CD14-positive monocyte (primary cell): Measurements from ENCODE around the gene B4GALT2. TPM values are rescaled to one million over a fixed set of nuclear protein-coding genes. Genes with fewer than 3 reads are reported as not detected.
A peak's percentile ranks its signal among the peaks of the same experiment; 100 is the strongest.

ENCODE experiments used
- DNase-seq, 3 donors: peaks; one replicate each; pipeline ENCODE4 v3.0.0-alpha.2; 2011 to 2022
- H2AFZ ChIP-seq: 2 replicates; pipeline ENCODE4 v1.6.0; 2012; ENCODE audit warnings: mild to moderate bottlenecking, low read depth, low read length, inconsistent platforms; ENCODE audit not compliant: insufficient read depth, poor library complexity, severe bottlenecking
- H3K27ac ChIP-seq, 2 donors: 1 replicate in 1 of 2; 2 replicates in 1 of 2; pipeline ENCODE4 v1.5.1; 2012 to 2013; ENCODE audit warnings: low read length in 2 of 2, control low read depth in 1 of 2, inconsistent platforms in 1 of 2, low read depth in 1 of 2, mild to moderate bottlenecking in 1 of 2
- H3K27me3 ChIP-seq, 2 donors: one replicate each; pipeline versions ENCODE4 v1.6.0 to v1.6.1; 2011 to 2013; ENCODE audit warnings: low read length in 2 of 2; ENCODE audit not compliant: control insufficient read depth in 2 of 2, insufficient read depth in 2 of 2
- H3K36me3 ChIP-seq, 2 donors: replicated peaks in 1 of 2; 1 replicate in 1 of 2; 2 replicates in 1 of 2; pipeline versions ENCODE4 v1.5.1 to v1.6.1; 2012 to 2013; ENCODE audit warnings: low read length in 2 of 2, control low read depth in 1 of 2, inconsistent platforms in 1 of 2, mild to moderate bottlenecking in 1 of 2; ENCODE audit not compliant: insufficient read depth in 2 of 2, control insufficient read depth in 1 of 2
- H3K4me1 ChIP-seq, 2 donors: 1 replicate in 1 of 2; 2 replicates in 1 of 2; pipeline versions ENCODE4 v1.5.1 to v1.6.1; 2012 to 2013; ENCODE audit warnings: low read length in 2 of 2, control low read depth in 1 of 2, inconsistent platforms in 1 of 2, mild to moderate bottlenecking in 1 of 2, moderate library complexity in 1 of 2; ENCODE audit not compliant: insufficient read depth in 2 of 2, control insufficient read depth in 1 of 2
- H3K4me2 ChIP-seq: replicated peaks from 2 replicates; pipeline ENCODE3; 2012; ENCODE audit warnings: low read length, moderate library complexity, mild to moderate bottlenecking; ENCODE audit not compliant: poor library complexity, severe bottlenecking; ENCODE audit errors: extremely low read depth
- H3K4me3 ChIP-seq, 3 experiments: fragments of 200-600 bp in 1 of 3; sonication (generic) in 1 of 3; replicated peaks in 1 of 3; 1 replicate in 2 of 3; 2 replicates in 1 of 3; pipeline ENCODE4 v1.5.1; 2011 to 2013; ENCODE audit warnings: low read length in 3 of 3, mild to moderate bottlenecking in 3 of 3, control low read depth in 2 of 3, low read depth in 2 of 3, inconsistent platforms in 1 of 3, moderate library complexity in 1 of 3
- H3K79me2 ChIP-seq: 2 replicates; pipeline ENCODE4 v1.6.0; 2012; ENCODE audit warnings: mild to moderate bottlenecking, control low read depth, inconsistent platforms, low read length, moderate library complexity; ENCODE audit not compliant: insufficient read depth
- H3K9ac ChIP-seq: 2 replicates; pipeline ENCODE4 v1.6.0; 2017; ENCODE audit warnings: low read length, mild to moderate bottlenecking; ENCODE audit not compliant: insufficient read depth, poor library complexity, severe bottlenecking
- H3K9me3 ChIP-seq, 2 donors: replicated peaks in 1 of 2; 1 replicate in 1 of 2; 2 replicates in 1 of 2; pipeline versions ENCODE4 v1.5.1 to v1.6.1; 2012 to 2013; ENCODE audit warnings: low read length in 2 of 2, control low read depth in 1 of 2; ENCODE audit not compliant: control insufficient read depth in 1 of 2, insufficient read depth in 1 of 2
- H4K20me1 ChIP-seq: 2 replicates; pipeline ENCODE4 v1.6.0; 2012; ENCODE audit warnings: mild to moderate bottlenecking, low read length, control low read depth, moderate library complexity; ENCODE audit not compliant: insufficient read depth
- H3K27ac Mint-ChIP-seq, 7 donors: one replicate each; pipeline ENCODE4 v1.8.0; 2020; ENCODE audit warnings: mild to moderate bottlenecking in 7 of 7, mixed read lengths in 7 of 7, moderate library complexity in 6 of 7, inconsistent platforms in 2 of 7
- H3K27me3 Mint-ChIP-seq, 3 donors: one replicate each; pipeline ENCODE4 v1.8.0; 2021 to 2022; ENCODE audit warnings: low read depth in 3 of 3, mild to moderate bottlenecking in 3 of 3, mixed read lengths in 3 of 3, moderate library complexity in 3 of 3, inconsistent platforms in 1 of 3
- H3K36me3 Mint-ChIP-seq, 2 donors: one replicate each; pipeline ENCODE4 v1.8.0; 2020; ENCODE audit warnings: mixed read lengths in 2 of 2, inconsistent platforms in 1 of 2, mild to moderate bottlenecking in 1 of 2
- H3K4me1 Mint-ChIP-seq: one replicate; pipeline ENCODE4 v1.8.0; 2020; ENCODE audit warnings: mild to moderate bottlenecking, mixed read lengths
- H3K4me3 Mint-ChIP-seq, 2 donors: one replicate each; pipeline ENCODE4 v1.8.0; 2020; ENCODE audit warnings: mild to moderate bottlenecking in 2 of 2, mixed read lengths in 2 of 2, moderate library complexity in 1 of 2
- H3K9me3 Mint-ChIP-seq, 7 donors: one replicate each; pipeline ENCODE4 v1.8.0; 2020 to 2022; ENCODE audit warnings: mixed read lengths in 7 of 7, mild to moderate bottlenecking in 6 of 7, moderate library complexity in 6 of 7, inconsistent platforms in 2 of 7
- CTCF ChIP-seq: fragments of 200-600 bp; IDR thresholded peaks from one replicate; pipeline ENCODE4 v1.8.0; 2022; ENCODE audit warnings: antibody characterized with exemption, mild to moderate bottlenecking
- WGBS: methylation state at CpG from one replicate; pipeline ENCODE4 v1.1.5; 2013; ENCODE audit warnings: missing lambda C conversion rate; ENCODE audit not compliant: insufficient coverage; 5-methylcytosine and 5-hydroxymethylcytosine counted together
- intact Hi-C, 2 donors: fragments of 100-400 bp; cut with micrococcal nuclease; formaldehyde crosslinking; loops; one replicate each; pipeline versions ENCODE4 v1.15.0 to v1.15.1; 2023
- polyA plus RNA-seq, 3 donors: library from polyadenylated mRNA; depleted of rRNA in 1 of 3; unstranded in 2 of 3; stranded (reverse) in 1 of 3; fragments of 300-500 nt in 2 of 3; fragments of >200 nt in 1 of 3; fragmentation: Illumina TruSeq in 2 of 3; gene quantifications; 1 replicate in 2 of 3; 2 replicates in 1 of 3; pipeline ENCODE4 v1.2.3, GENCODE V29; 2012 to 2021

Gene B4GALT2
- polyA plus RNA-seq, 3 donors = 0.30 to 0.35 TPM; not detected in 1

GRCh38 chr1:43978264-43978550 is 803 bp upstream of the B4GALT2 start:
- no peak for DNase-seq
- no peaks in the 10 kb centered on the region for H3K9me3 ChIP-seq
- H3K27me3 ChIP-seq = no peaks in the 10 kb centered on the region
- H3K36me3 ChIP-seq = peaks cover 19 to 25% of the 10 kb centered on the region in 2 donors
- peak overlapping the region; percentile 83 to 89 for H3K4me3 Mint-ChIP-seq
- no peak for TF ChIP-seq CTCF
- WGBS = 42% methylated on average over 5 of the region's 5 CpGs
- H3K4me1 ChIP-seq = peaks cover 53 to 69% of the 10 kb centered on the region in 2 donors
- intact Hi-C loops = loop anchor here in 1 of 2 donors (10.0 kb wide), 2 partner anchors 323 to 377 kb away; partner anchors contain the start of genes ERI3 and KDM4A
- H3K36me3 Mint-ChIP-seq = peaks cover 29 to 31% of the 10 kb centered on the region in 2 donors
- H3K9me3 Mint-ChIP-seq = peaks cover 0 to 1% (median 0%) of the 10 kb centered on the region in 7 donors
- H3K79me2 ChIP-seq = peaks cover 35% of the 10 kb centered on the region
- peak overlapping the region in 6 of 7 donors; percentile 28 to 75 (median 54) for H3K27ac Mint-ChIP-seq
- peaks cover 65% of the 10 kb centered on the region for H3K4me1 Mint-ChIP-seq
- peaks cover 4 to 8% (median 6%) of the 10 kb centered on the region in 3 donors for H3K27me3 Mint-ChIP-seq
- H3K9ac ChIP-seq = peak overlapping the region; percentile 34
- H4K20me1 ChIP-seq = peaks cover 45% of the 10 kb centered on the region
- peak overlapping the region in 1 of 3 experiments; percentile 98 for H3K4me3 ChIP-seq
- H2AFZ ChIP-seq = no peak overlapping the region
- H3K27ac ChIP-seq = peak overlapping the region in 1 of 2 donors; percentile 6
- H3K4me2 ChIP-seq = peak overlapping the region; percentile 91

DNA sequence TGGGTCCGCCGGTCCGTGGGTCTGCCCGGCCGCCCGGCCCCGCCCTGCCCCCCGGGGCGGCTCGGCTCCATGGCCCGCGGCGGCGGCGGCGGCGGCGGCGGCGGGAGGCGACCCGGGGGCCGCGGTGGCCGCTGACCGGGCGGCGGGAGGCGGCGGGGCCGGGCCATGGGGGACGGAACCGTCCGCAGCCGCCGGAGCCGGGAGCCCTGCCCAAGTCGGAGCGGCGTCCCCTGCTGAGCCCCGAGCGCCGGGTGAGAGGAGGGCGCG is 184 bp downstream of the B4GALT2 start:
- no peak for TF ChIP-seq CTCF
- peak overlapping the region; percentile 14 for H2AFZ ChIP-seq
- Mint-ChIP-seq H3K27ac (no peak overlapping the region), H3K4me3 (no peak overlapping the region), H3K9me3 (peaks cover 0 to 2% (median 0%) of the 10 kb centered on the region in 7 donors), H3K4me1 (peaks cover 65% of the 10 kb centered on the region), H3K27me3 (peaks cover 4 to 6% (median 5%) of the 10 kb centered on the region in 3 donors), H3K36me3 (peaks cover 30 to 31% of the 10 kb centered on the region in 2 donors)
- peak overlapping the region; percentile 79 for H3K4me2 ChIP-seq
- peaks cover 35% of the 10 kb centered on the region for H3K79me2 ChIP-seq
- 0% methylated on average over 43 of the region's 45 CpGs for WGBS
- peaks cover 19 to 25% of the 10 kb centered on the region in 2 donors for H3K36me3 ChIP-seq
- H3K27me3 ChIP-seq = no peaks in the 10 kb centered on the region
- peak overlapping the region; percentile 27 for H3K9ac ChIP-seq
- peaks cover 45% of the 10 kb centered on the region for H4K20me1 ChIP-seq
- no peak overlapping the region for H3K27ac ChIP-seq
- peaks cover 52 to 68% of the 10 kb centered on the region in 2 donors for H3K4me1 ChIP-seq
- peak overlapping the region in 2 of 3 experiments; percentile 9 to 68 for H3K4me3 ChIP-seq
- DNase-seq = no peak
- no peaks in the 10 kb centered on the region for H3K9me3 ChIP-seq
- intact Hi-C loops = loop anchor here in 1 of 2 donors (10.0 kb wide), 2 partner anchors 324 to 376 kb away; partner anchors contain the start of genes ERI3 and KDM4A
